Upper lobe of left lung (tissue), 6 donors: ENCODE results near the gene SGSM2. TPM values are rescaled to one million over a fixed set of nuclear protein-coding genes. Genes with fewer than 3 reads are reported as not detected.
"Not testable (repeated sequence)": the region's sequence is repeated elsewhere in the genome, so short reads cannot be mapped to it uniquely, and the experiment has no call there.

Source experiments
- ATAC-seq, 2 donors: fragments of 200-7000 bp; cut with Tn5 transposase; one replicate each; pipeline ENCODE4 v1.9.1; 2022; ENCODE audit warnings: mild to moderate bottlenecking in 2 of 2, moderate library complexity in 2 of 2; ENCODE audit not compliant: low FRiP score in 2 of 2
- DNase-seq, 2 donors: peaks; one replicate each; pipeline ENCODE4 v3.0.0-alpha.2; 2019 to 2020
- H3K27ac ChIP-seq, 4 donors: fragments of 200-600 bp; sonication (generic); one replicate each; pipeline ENCODE4 v1.5.1; 2016 to 2019
- H3K27me3 ChIP-seq, 4 donors: fragments of 200-600 bp; sonication (generic); one replicate each; pipeline ENCODE4 v1.5.1; 2017 to 2019
- H3K36me3 ChIP-seq, 4 donors: fragments of 200-600 bp; sonication (generic); one replicate each; pipeline ENCODE4 v1.5.1; 2016 to 2019
- H3K4me1 ChIP-seq, 4 donors: fragments of 200-600 bp; sonication (generic); one replicate each; pipeline ENCODE4 v1.5.1; 2018 to 2019
- H3K4me3 ChIP-seq, 4 donors: fragments of 200-600 bp; sonication (generic); one replicate each; pipeline ENCODE4 v1.5.1; 2017 to 2019; ENCODE audit warnings: mild to moderate bottlenecking in 2 of 4, moderate library complexity in 1 of 4
- H3K9me3 ChIP-seq, 4 donors: fragments of 200-600 bp; sonication (generic); one replicate each; pipeline ENCODE4 v1.5.1; 2018 to 2019
- CTCF ChIP-seq, 6 experiments: fragments of 450-650 bp in 4 of 6; fragments of 200-600 bp in 2 of 6; sonication (generic) in 2 of 6; IDR thresholded peaks; one replicate each; pipeline ENCODE4 v1.5.1; 2016 to 2019; ENCODE audit warnings: antibody characterized with exemption in 6 of 6
- EP300 ChIP-seq, 4 donors: sonication (generic); formaldehyde crosslinking; IDR thresholded peaks; one replicate each; pipeline ENCODE4 v1.5.1; 2017; ENCODE audit warnings: antibody characterized with exemption in 4 of 4, control low read depth in 2 of 4
- POLR2A ChIP-seq, 4 donors: fragments of 450-650 bp; IDR thresholded peaks; one replicate each; pipeline ENCODE4 v1.5.1; 2016 to 2017; ENCODE audit warnings: antibody characterized with exemption in 4 of 4, mild to moderate bottlenecking in 2 of 4
- POLR2AphosphoS5 ChIP-seq, 2 donors: sonication (generic); formaldehyde crosslinking; IDR thresholded peaks; one replicate each; pipeline ENCODE4 v1.5.1; 2017; ENCODE audit warnings: antibody characterized with exemption in 2 of 2
- WGBS, 2 donors: methylation state at CpG; one replicate each; pipeline ENCODE4 v1.1.5; 2017 to 2018; 5-methylcytosine and 5-hydroxymethylcytosine counted together
- total RNA-seq, 6 donors: library from RNA; depleted of rRNA in 4 of 6; stranded (reverse); fragments of >200 nt in 4 of 6; gene quantifications; one replicate each; pipeline versions ENCODE4 v1.1.0 to v1.2.1, GENCODE V29; 2016 to 2021
- donor health status: DM: no; HTN: no; CAD: no; lungs with moderate emphysema.
- donor health status: DM: no; HTN: yes; CAD: no; lungs with severe emphysema.

Gene SGSM2
- total RNA-seq, 6 donors from 2014 or later, result 53.1 to 313 (median 60.1) TPM

GRCh38 chr17:2304931-2305330, 32.4 kb upstream of the SGSM2 start:
- WGBS, 2 donors, result 74 to 88% methylated on average over 4 of the region's 4 CpGs
- no peak for ATAC-seq
- DNase-seq, result no peak
- no peak overlapping the region for H3K4me3 ChIP-seq
- H3K27ac ChIP-seq, result no peak overlapping the region
- H3K36me3 ChIP-seq, result peaks cover 0 to 6% (median 4%) of the 10 kb centered on the region in 4 donors
- no peaks in the 10 kb centered on the region for H3K9me3 ChIP-seq
- no peak for TF ChIP-seq POLR2AphosphoS5 (IDR thresholded peaks at IDR 0.05)
- no peak for TF ChIP-seq EP300 (IDR thresholded peaks at IDR 0.05)
- TF ChIP-seq CTCF (IDR thresholded peaks at IDR 0.05), result no peak
- no peak for TF ChIP-seq POLR2A (IDR thresholded peaks at IDR 0.05)
- no peaks in the 10 kb centered on the region for H3K27me3 ChIP-seq
- peaks cover 18 to 41% (median 20%) of the 10 kb centered on the region in 4 donors for H3K4me1 ChIP-seq

- Histone ChIP-seq H3K4me1 (peaks cover 3 to 16% (median 5%) of the 10 kb centered on the region in 4 donors), H3K9me3 (no peaks in the 10 kb centered on the region), H3K4me3 (no peak overlapping the region), H3K36me3 (no peaks in the 10 kb centered on the region), H3K27me3 (no peaks in the 10 kb centered on the region), H3K27ac (no peak overlapping the region)
- TF ChIP-seq POLR2A (IDR thresholded peaks at IDR 0.05) (no peak), EP300 (IDR thresholded peaks at IDR 0.05) (no peak), POLR2AphosphoS5 (IDR thresholded peaks at IDR 0.05) (no peak), CTCF (IDR thresholded peaks at IDR 0.05) (no peak)
- WGBS, 2 donors, result 68 to 78% methylated on average over 6 of the region's 6 CpGs
- DNase-seq (no peak), ATAC-seq (no peak)
These were observed 27.8 kb upstream of the SGSM2 start for GRCh38 chr17:2309338-2310154.

GRCh38 chr17:2312736-2313135, 24.6 kb upstream of the SGSM2 start:
- Histone ChIP-seq H3K27me3 (no peaks in the 10 kb centered on the region), H3K36me3 (no peaks in the 10 kb centered on the region), H3K4me3 (no peak overlapping the region), H3K9me3 (no peaks in the 10 kb centered on the region), H3K4me1 (peaks cover 0 to 7% (median 3%) of the 10 kb centered on the region in 4 donors), H3K27ac (no peak overlapping the region)
- no peak for DNase-seq
- TF ChIP-seq POLR2AphosphoS5 (IDR thresholded peaks at IDR 0.05), result no peak
- no peak for TF ChIP-seq POLR2A (IDR thresholded peaks at IDR 0.05)
- no peak for TF ChIP-seq CTCF (IDR thresholded peaks at IDR 0.05)
- TF ChIP-seq EP300 (IDR thresholded peaks at IDR 0.05), result no peak
- WGBS, 2 donors, result 96% methylated on average over 5 of the region's 5 CpGs
- ATAC-seq, result no peak

GRCh38 chr17:2316916-2317205, 20.4 kb upstream of the SGSM2 start:
- ATAC-seq, H3K27me3 ChIP-seq, H3K27ac ChIP-seq, H3K4me3 ChIP-seq, H3K9me3 ChIP-seq, H3K4me1 ChIP-seq, DNase-seq: not testable (repeated sequence)
- whole genome bisulfite sequencing, 2 donors, result 90 to 95% methylated on average over 7 of the region's 7 CpGs
- H3K36me3 ChIP-seq, result peaks cover 0 to 26% (median 13%) of the 10 kb centered on the region in 4 donors

- no peak for ATAC-seq
- Histone ChIP-seq H3K4me3 (no peak overlapping the region), H3K27ac (no peak overlapping the region), H3K27me3 (no peaks in the 10 kb centered on the region), H3K9me3 (no peaks in the 10 kb centered on the region), H3K4me1 (no peaks in the 10 kb centered on the region), H3K36me3 (peaks cover under 1 to 35% (median 21%) of the 10 kb centered on the region in 4 donors)
- TF ChIP-seq CTCF (IDR thresholded peaks at IDR 0.05) (no peak), EP300 (IDR thresholded peaks at IDR 0.05) (no peak), POLR2AphosphoS5 (IDR thresholded peaks at IDR 0.05) (no peak), POLR2A (IDR thresholded peaks at IDR 0.05) (no peak)
- DNase-seq, result no peak
- WGBS, 2 donors, result 93 to 98% methylated on average over 3 of the region's 3 CpGs
These were observed 19.5 kb upstream of the SGSM2 start for GRCh38 chr17:2317796-2318195.
